Measurements from ENCODE around the gene GPR26. TPM values are rescaled to one million over a fixed set of nuclear protein-coding genes. Genes with fewer than 3 reads are reported as not detected.

The GPR26 gene
- total RNA-seq, 2 donors from 2014 or later = not detected

DNA sequence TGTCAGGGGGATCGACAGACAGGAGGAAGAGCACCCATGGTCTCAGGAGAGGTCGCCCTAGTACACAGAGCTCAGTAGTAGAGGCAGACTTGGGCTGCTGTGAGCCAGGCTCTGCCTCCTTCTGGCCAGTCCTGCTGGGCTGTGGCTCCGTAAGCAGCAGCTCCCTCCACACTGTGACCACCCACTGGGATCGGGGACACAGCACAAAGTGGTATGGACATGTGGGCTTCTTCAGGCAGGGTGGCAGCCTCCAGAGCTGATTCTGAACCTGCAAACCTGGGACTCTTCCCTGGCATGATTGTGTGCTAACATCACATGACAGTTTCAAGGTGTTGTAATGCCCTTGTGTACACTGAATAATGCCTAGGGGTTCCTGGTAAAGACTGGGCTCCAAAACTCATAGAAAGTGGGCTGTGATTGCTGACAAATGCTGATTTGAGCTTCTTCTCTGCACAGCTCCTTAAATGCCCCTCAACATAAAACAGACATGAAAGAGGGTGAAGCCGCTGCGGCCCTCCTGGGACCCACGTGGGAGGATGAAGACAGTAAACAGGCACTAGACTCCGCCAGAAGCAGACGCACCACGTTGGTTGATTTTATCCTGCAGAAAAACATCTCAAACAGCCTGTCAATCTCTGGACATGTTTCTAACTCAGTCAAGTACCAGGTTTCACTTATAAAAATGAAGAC is 76.7 kb downstream of the GPR26 start:
- TF ChIP-seq, protein P1, sequence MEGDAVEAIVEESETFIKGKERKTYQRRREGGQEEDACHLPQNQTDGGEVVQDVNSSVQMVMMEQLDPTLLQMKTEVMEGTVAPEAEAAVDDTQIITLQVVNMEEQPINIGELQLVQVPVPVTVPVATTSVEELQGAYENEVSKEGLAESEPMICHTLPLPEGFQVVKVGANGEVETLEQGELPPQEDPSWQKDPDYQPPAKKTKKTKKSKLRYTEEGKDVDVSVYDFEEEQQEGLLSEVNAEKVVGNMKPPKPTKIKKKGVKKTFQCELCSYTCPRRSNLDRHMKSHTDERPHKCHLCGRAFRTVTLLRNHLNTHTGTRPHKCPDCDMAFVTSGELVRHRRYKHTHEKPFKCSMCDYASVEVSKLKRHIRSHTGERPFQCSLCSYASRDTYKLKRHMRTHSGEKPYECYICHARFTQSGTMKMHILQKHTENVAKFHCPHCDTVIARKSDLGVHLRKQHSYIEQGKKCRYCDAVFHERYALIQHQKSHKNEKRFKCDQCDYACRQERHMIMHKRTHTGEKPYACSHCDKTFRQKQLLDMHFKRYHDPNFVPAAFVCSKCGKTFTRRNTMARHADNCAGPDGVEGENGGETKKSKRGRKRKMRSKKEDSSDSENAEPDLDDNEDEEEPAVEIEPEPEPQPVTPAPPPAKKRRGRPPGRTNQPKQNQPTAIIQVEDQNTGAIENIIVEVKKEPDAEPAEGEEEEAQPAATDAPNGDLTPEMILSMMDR (conservative IDR thresholded peaks at IDR 0.05) = no peak
- H3K4me1 ChIP-seq (ENCODE audit: control insufficient read depth, insufficient read depth, low read length) = peaks cover 5% of the 10 kb centered on the region
- H3K9ac ChIP-seq (ENCODE audit: extremely low read depth, low read length, poor library complexity, severe bottlenecking) = no peak overlapping the region
- Mint-ChIP-seq H3K9me3 (no peaks in the 10 kb centered on the region), H3K27me3 (ENCODE audit: insufficient read depth) (no peaks in the 10 kb centered on the region), H3K4me1 (peaks cover 11% of the 10 kb centered on the region), H3K4me3 (no peak overlapping the region), H3K36me3 (ENCODE audit: low read depth) (no peaks in the 10 kb centered on the region), H3K27ac (no peak overlapping the region)
- no peaks in the 10 kb centered on the region for H3K9me3 ChIP-seq (ENCODE audit: control insufficient read depth, low read length)
- H3K27ac ChIP-seq (ENCODE audit: low read depth, low read length) = no peak overlapping the region
- DNase-seq = no peak
- no peaks in the 10 kb centered on the region for H3K36me3 ChIP-seq (ENCODE audit: control insufficient read depth, insufficient read depth, low read length)
- WGBS, 2 experiments (ENCODE audit: insufficient coverage in 1 of 2, insufficient read length in 1 of 2) = 88 to 91% methylated on average over 7 to 10 of the region's 10 CpGs
- H3K4me3 ChIP-seq (ENCODE audit: low read length) = no peak overlapping the region
- H3K27me3 ChIP-seq (ENCODE audit: control insufficient read depth, insufficient read depth, low read length, poor library complexity, severe bottlenecking) = no peaks in the 10 kb centered on the region

DNA sequence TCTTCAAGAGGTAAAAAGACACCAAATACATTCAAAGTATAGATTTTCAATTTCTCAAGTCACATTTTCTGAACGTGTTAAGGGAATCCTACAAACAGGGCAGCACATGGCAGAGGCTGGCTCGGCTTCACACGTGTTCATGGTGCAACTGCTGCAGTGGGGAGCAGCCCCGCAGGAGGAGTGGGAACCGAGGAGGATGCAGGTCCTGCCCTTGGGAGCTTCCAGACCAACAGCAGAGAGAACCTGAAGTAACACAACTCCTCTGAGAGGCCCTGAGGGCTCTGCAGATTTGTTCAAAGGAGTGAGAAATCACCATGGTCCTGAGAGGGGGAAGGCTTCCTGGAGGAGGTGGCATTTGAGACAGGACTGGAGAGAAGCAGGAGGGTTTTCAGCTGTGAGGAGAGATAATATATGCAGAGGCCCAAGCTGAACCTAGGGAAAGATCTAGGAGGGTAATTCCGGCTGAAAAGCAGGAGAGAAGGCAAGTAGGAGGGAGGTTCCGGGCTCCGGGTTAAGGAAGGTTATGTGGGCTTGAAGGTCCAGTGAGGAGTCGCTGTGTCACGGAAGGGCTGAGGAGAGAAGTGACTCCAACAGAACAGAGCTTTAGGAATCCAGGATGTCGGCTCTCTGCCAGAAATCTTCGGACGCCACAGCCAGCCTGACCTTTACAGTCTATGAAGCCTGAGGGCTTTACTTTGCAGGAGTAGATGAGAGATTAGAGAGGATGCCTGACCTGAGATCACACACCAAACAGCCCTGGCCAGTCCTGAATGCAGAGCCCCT is 77.5 kb downstream of the GPR26 start:
- Histone ChIP-seq H3K4me1 (ENCODE audit: control insufficient read depth, insufficient read depth, low read length) (peaks cover 5% of the 10 kb centered on the region), H3K36me3 (ENCODE audit: control insufficient read depth, insufficient read depth, low read length) (no peaks in the 10 kb centered on the region), H3K27me3 (ENCODE audit: control insufficient read depth, insufficient read depth, low read length, poor library complexity, severe bottlenecking) (no peaks in the 10 kb centered on the region), H3K9ac (ENCODE audit: extremely low read depth, low read length, poor library complexity, severe bottlenecking) (no peak overlapping the region), H3K27ac (ENCODE audit: low read depth, low read length) (no peak overlapping the region), H3K4me3 (ENCODE audit: low read length) (no peak overlapping the region), H3K9me3 (ENCODE audit: control insufficient read depth, low read length) (no peaks in the 10 kb centered on the region)
- Mint-ChIP-seq H3K9me3 (no peaks in the 10 kb centered on the region), H3K4me3 (no peak overlapping the region), H3K4me1 (peaks cover 11% of the 10 kb centered on the region), H3K36me3 (ENCODE audit: low read depth) (no peaks in the 10 kb centered on the region), H3K27me3 (ENCODE audit: insufficient read depth) (no peaks in the 10 kb centered on the region), H3K27ac (no peak overlapping the region)
- no peak for DNase-seq
- WGBS, 2 experiments (ENCODE audit: insufficient coverage in 1 of 2, insufficient read length in 1 of 2) = 83 to 84% methylated on average over 13 of the region's 13 CpGs
- TF ChIP-seq, protein P1 (conservative IDR thresholded peaks at IDR 0.05) = no peak

DNA sequence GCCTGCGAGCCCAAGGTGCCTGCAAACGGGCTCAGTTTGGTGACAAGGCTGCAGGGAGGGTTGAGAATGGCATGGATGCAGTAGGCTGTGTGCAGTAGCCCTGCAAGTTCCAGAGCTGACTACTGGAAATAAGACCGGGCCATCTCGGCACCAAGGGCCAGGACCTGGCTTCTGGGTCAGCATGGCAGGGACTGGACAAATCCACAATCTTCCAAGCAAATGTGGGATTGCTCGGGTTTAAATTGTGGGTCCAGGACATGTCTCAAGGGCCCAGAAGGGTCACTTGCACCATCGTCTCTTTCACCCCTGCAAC is 78.0 kb downstream of the GPR26 start:
- Histone ChIP-seq H3K36me3 (ENCODE audit: control insufficient read depth, insufficient read depth, low read length) (no peaks in the 10 kb centered on the region), H3K27ac (ENCODE audit: low read depth, low read length) (no peak overlapping the region), H3K4me1 (ENCODE audit: control insufficient read depth, insufficient read depth, low read length) (peaks cover 5% of the 10 kb centered on the region), H3K4me3 (ENCODE audit: low read length) (no peak overlapping the region), H3K9me3 (ENCODE audit: control insufficient read depth, low read length) (no peaks in the 10 kb centered on the region), H3K9ac (ENCODE audit: extremely low read depth, low read length, poor library complexity, severe bottlenecking) (no peak overlapping the region), H3K27me3 (ENCODE audit: control insufficient read depth, insufficient read depth, low read length, poor library complexity, severe bottlenecking) (no peaks in the 10 kb centered on the region)
- H3K9me3 Mint-ChIP-seq = no peaks in the 10 kb centered on the region
- DNase-seq = no peak
- no peak overlapping the region for H3K27ac Mint-ChIP-seq
- H3K4me1 Mint-ChIP-seq = peaks cover 11% of the 10 kb centered on the region
- no peaks in the 10 kb centered on the region for H3K36me3 Mint-ChIP-seq (ENCODE audit: low read depth)
- TF ChIP-seq, protein P1 (conservative IDR thresholded peaks at IDR 0.05) = no peak
- H3K4me3 Mint-ChIP-seq = no peak overlapping the region
- H3K27me3 Mint-ChIP-seq (ENCODE audit: insufficient read depth) = no peaks in the 10 kb centered on the region
- 88 to 95% methylated on average over 5 to 6 of the region's 6 CpGs for WGBS, 2 experiments (ENCODE audit: insufficient coverage in 1 of 2, insufficient read length in 1 of 2)

Other genes with a start within 250 kb of the GPR26 start
- 1 to 10 TPM; 1.4 to 1.9 TPM for gene CPXM2, start 225.5 kb downstream of the GPR26 start, total RNA-seq

Measured in endodermal cell (in vitro differentiated cells).